ENCODE results near the gene NFATC2. TPM values are rescaled to one million over a fixed set of nuclear protein-coding genes. Genes with fewer than 3 reads are reported as not detected.

NFATC2 gene
- total and polyA plus RNA-seq, 2 of the 8 experiments (the other 6 are each of a cell fraction or from before 2014, with no cell fraction given), result 0.27 to 0.91 TPM

- no peak overlapping the region for H2AK5ac ChIP-seq (ENCODE audit: low read depth, low read length)
- no peak overlapping the region for H2BK120ac ChIP-seq (replicated peaks; ENCODE audit: low read depth, low read length)
- H4K91ac ChIP-seq (replicated peaks; ENCODE audit: insufficient read length, low read length), result no peak overlapping the region
- no peak overlapping the region for H4K5ac ChIP-seq (ENCODE audit: insufficient read length, low read depth, low read length)
- H3K9me3 ChIP-seq (ENCODE audit: insufficient read depth in 2 of 2, low read depth in 1 of 2, low read length in 1 of 2), result no peaks in the 10 kb centered on the region
- FAIRE-seq (no peak), DNase-seq (ENCODE audit: low read depth in 1 of 2, low spot score in 2 of 2) (no peak)
- TF ChIP-seq JUN (IDR thresholded peaks at IDR 0.05; ENCODE audit: low read depth, low read length), result no peak
- TF ChIP-seq RAD21 (IDR thresholded peaks at IDR 0.05 in 1 of 2, conservative IDR thresholded peaks at IDR 0.05 in 1 of 2; ENCODE audit: low read depth in 2 of 2, low read length in 2 of 2), result no peak
- no peak for TF ChIP-seq YY1 (IDR thresholded peaks at IDR 0.05; ENCODE audit: low read depth, low read length)
- no peak for TF ChIP-seq FOSL1 (IDR thresholded peaks at IDR 0.05; ENCODE audit: insufficient read depth, low read depth, low read length)
- H3K36me3 ChIP-seq (ENCODE audit: control insufficient read depth in 2 of 4, insufficient read depth in 4 of 4, low read length in 3 of 4), result no peaks in the 10 kb centered on the region
- H3K4me1 ChIP-seq (replicated peaks in 1 of 4; ENCODE audit: control insufficient read depth in 3 of 4, insufficient read depth in 4 of 4, low read length in 3 of 4), result peaks cover 0 to 5% (median 0%) of the 10 kb centered on the region in 4 experiments; a peak in 3 of 7 replicates
- no peak overlapping the region for H3K56ac ChIP-seq (replicated peaks; ENCODE audit: insufficient read length, low read depth, low read length)
- H3K27ac ChIP-seq (ENCODE audit: low read depth, low read length), result no peak overlapping the region
- H4K8ac ChIP-seq (ENCODE audit: extremely low read depth, insufficient read depth, low read length), result no peak overlapping the region
- CTCF ChIA-PET (ENCODE audit: partially characterized antibody), result interaction anchor here (0.6 to 1.6 kb wide), 2 partner anchors 62 to 177 kb away, joined by 4 read pairs; no protein-coding TSS in a partner anchor
- no peak overlapping the region for H3K4me2 ChIP-seq (ENCODE audit: insufficient read depth in 1 of 2, low read depth in 2 of 2, low read length in 2 of 2)
- H3K23me2 ChIP-seq (ENCODE audit: low read depth, low read length), result no peaks in the 10 kb centered on the region
- H2BK15ac ChIP-seq (ENCODE audit: low read length), result no peak overlapping the region
- H3K23ac ChIP-seq (ENCODE audit: insufficient read length), result no peak overlapping the region
- no peaks in the 10 kb centered on the region for H3K79me1 ChIP-seq (ENCODE audit: low read depth, low read length)
- H2AFZ ChIP-seq (ENCODE audit: low read length), result no peak overlapping the region
- no peak overlapping the region for H3K14ac ChIP-seq (ENCODE audit: insufficient read length)
- H2BK12ac ChIP-seq (ENCODE audit: low read depth, low read length), result no peak overlapping the region
- WGBS, 2 experiments (ENCODE audit: extremely low coverage in 1 of 2, insufficient coverage in 1 of 2, insufficient read length in 1 of 2, insufficient replicate concordance in 2 of 2, low coverage in 1 of 2, low lambda C conversion rate in 2 of 2, missing lambda C conversion rate in 1 of 2), result 85% methylated on average over 10 of the region's 10 CpGs; no CpG with 5 or more reads in 1 of the 2 experiments
- H2BK5ac ChIP-seq (ENCODE audit: low read depth, low read length), result no peak overlapping the region
- H2BK20ac ChIP-seq (ENCODE audit: low read length), result no peak overlapping the region
- no peaks in the 10 kb centered on the region for H4K20me1 ChIP-seq (replicated peaks in 1 of 2; ENCODE audit: control insufficient read depth in 1 of 2, insufficient read depth in 2 of 2, low read length in 2 of 2)
- no peak overlapping the region for H3K4me3 ChIP-seq (ENCODE audit: extremely low read depth in 1 of 4, insufficient read depth in 2 of 4, low read depth in 3 of 4, low read length in 4 of 4)
- no peak overlapping the region for H3K18ac ChIP-seq (ENCODE audit: extremely low read depth, low read length)
- H3K79me2 ChIP-seq (ENCODE audit: control insufficient read depth in 1 of 2, insufficient read depth in 2 of 2, low read length in 2 of 2), result no peaks in the 10 kb centered on the region
- no peak overlapping the region for H3K9ac ChIP-seq (replicated peaks in 1 of 4; ENCODE audit: extremely low read depth in 1 of 4, low read depth in 3 of 4, low read length in 3 of 4)
- H3K4ac ChIP-seq (replicated peaks; ENCODE audit: insufficient read length, low read depth, low read length), result no peak overlapping the region
- POLR2A ChIA-PET (ENCODE audit: partially characterized antibody), result no interaction called here
- no peaks in the 10 kb centered on the region for H3K27me3 ChIP-seq (replicated peaks in 1 of 4; ENCODE audit: control insufficient read depth in 3 of 4, extremely low read depth in 1 of 4, insufficient read depth in 3 of 4, low read length in 3 of 4)
Measured at GRCh38 chr20:51446656-51447055, 95.9 kb downstream of the NFATC2 start.
